Limb (tissue), 2 donors: ENCODE measurements around the gene RETREG2.

Source experiments
- DNase-seq, 2 donors: peaks; one replicate each; pipeline ENCODE4 v3.0.0-alpha.2; 2016; ENCODE audit errors: extremely low spot score in 2 of 2

The RETREG2 gene

GRCh38 chr2:219214141-219214540 lies 36.1 kb downstream of the RETREG2 start:
- DNase-seq: no peak

- no peak for DNase-seq
Observed at GRCh38 chr2:219214786-219215185, 36.7 kb downstream of the RETREG2 start.

- DNase-seq: no peak
Observed at GRCh38 chr2:219215871-219216534, 37.9 kb downstream of the RETREG2 start.

GRCh38 chr2:219216535-219216915 lies 38.5 kb downstream of the RETREG2 start:
- no peak for DNase-seq

- DNase-seq: peak in 1 of 2 donors; percentile 46
Observed at GRCh38 chr2:219218217-219218731, 40.2 kb downstream of the RETREG2 start.

- DNase-seq: peak; percentile 97 to 99
Observed at GRCh38 chr2:219218732-219219701, 40.9 kb downstream of the RETREG2 start, which contains the start of gene ABCB6. Gene ABCB6 (minus strand): TSS chr2:219218958. CDS start chr2:219218673, 285 bp downstream.

- DNase-seq: no peak
Observed at GRCh38 chr2:219219784-219220532, 41.9 kb downstream of the RETREG2 start.

- no peak for DNase-seq
Observed at GRCh38 chr2:219220652-219221402, 42.8 kb downstream of the RETREG2 start.

- no peak for DNase-seq
Observed at GRCh38 chr2:219221957-219222518, 44.0 kb downstream of the RETREG2 start.

GRCh38 chr2:219223831-219224610 lies 45.9 kb downstream of the RETREG2 start:
- DNase-seq: no peak

GRCh38 chr2:219225350-219225749 lies 47.3 kb downstream of the RETREG2 start:
- no peak for DNase-seq

GRCh38 chr2:219228041-219228910 lies 50.2 kb downstream of the RETREG2 start:
- no peak for DNase-seq

GRCh38 chr2:219228911-219229304 lies 50.8 kb downstream of the RETREG2 start:
- no peak for DNase-seq

GRCh38 chr2:219229305-219230058 lies 51.4 kb downstream of the RETREG2 start, which contains the start of the genes ANKZF1 and ATG9A:
Gene ANKZF1 (plus strand): TSS chr2:219229806. CDS start chr2:219230258, 452 bp downstream.
Gene ATG9A (minus strand): TSS chr2:219229636. CDS start chr2:219228024, 1,612 bp downstream.
- peak; percentile 98 to 99 for DNase-seq

GRCh38 chr2:219230059-219230540 lies 52.0 kb downstream of the RETREG2 start:
- no peak for DNase-seq

- DNase-seq: no peak
Observed at GRCh38 chr2:219234331-219234730, 56.3 kb downstream of the RETREG2 start.
